Endodermal cell (in vitro differentiated cells): ENCODE data around the gene SLC9A3. TPM values are rescaled to one million over a fixed set of nuclear protein-coding genes. Genes with fewer than 3 reads are reported as not detected.

ENCODE experiments used
- DNase-seq: peaks from one replicate; pipeline ENCODE4 v3.0.0-alpha.2; 2017
- H3K27ac ChIP-seq: 2 replicates; pipeline ENCODE4 v1.5.1; 2013; ENCODE audit warnings: mild to moderate bottlenecking, low read depth, low read length, moderate library complexity
- H3K27me3 ChIP-seq: 2 replicates; pipeline ENCODE4 v1.6.1; 2013; ENCODE audit warnings: mild to moderate bottlenecking, low read length, moderate library complexity; ENCODE audit not compliant: insufficient read depth, control insufficient read depth, poor library complexity, severe bottlenecking
- H3K36me3 ChIP-seq: 2 replicates; pipeline ENCODE4 v1.7.0; 2013; ENCODE audit warnings: mild to moderate bottlenecking, low read length, moderate library complexity; ENCODE audit not compliant: control insufficient read depth, insufficient read depth
- H3K4me1 ChIP-seq: one replicate; pipeline ENCODE4 v1.7.0; 2013; ENCODE audit warnings: low read length; ENCODE audit not compliant: control insufficient read depth, insufficient read depth
- H3K4me3 ChIP-seq: 2 replicates; pipeline ENCODE4 v1.5.1; 2013; ENCODE audit warnings: mild to moderate bottlenecking, low read length, moderate library complexity
- H3K9ac ChIP-seq: 2 replicates; pipeline ENCODE4 v1.6.1; 2013; ENCODE audit warnings: mild to moderate bottlenecking, low read length, moderate library complexity; ENCODE audit not compliant: poor library complexity, severe bottlenecking; ENCODE audit errors: extremely low read depth
- H3K9me3 ChIP-seq: 2 replicates; pipeline ENCODE4 v1.6.1; 2013; ENCODE audit warnings: mild to moderate bottlenecking, low read length, moderate library complexity; ENCODE audit not compliant: control insufficient read depth
- H3K27ac Mint-ChIP-seq: 2 replicates; pipeline ENCODE4 v1.8.0; 2020; ENCODE audit warnings: mixed read lengths
- H3K27me3 Mint-ChIP-seq: 2 replicates; pipeline ENCODE4 v1.8.0; 2021; ENCODE audit warnings: mild to moderate bottlenecking, mixed read lengths; ENCODE audit not compliant: insufficient read depth
- H3K36me3 Mint-ChIP-seq: 2 replicates; pipeline ENCODE4 v1.8.0; 2020; ENCODE audit warnings: low read depth, mixed read lengths
- H3K4me1 Mint-ChIP-seq: 2 replicates; pipeline ENCODE4 v1.8.0; 2020; ENCODE audit warnings: mixed read lengths
- H3K4me3 Mint-ChIP-seq: 2 replicates; pipeline ENCODE4 v1.8.0; 2020; ENCODE audit warnings: mild to moderate bottlenecking, moderate library complexity, mixed read lengths
- H3K9me3 Mint-ChIP-seq: 2 replicates; pipeline ENCODE4 v1.8.0; 2020; ENCODE audit warnings: mild to moderate bottlenecking, mixed read lengths
- WGBS, 2 experiments: methylation state at CpG; one replicate each; pipeline versions ENCODE4 v1.1.5 to v1.1.7; 2013; ENCODE audit warnings: missing lambda C conversion rate in 2 of 2, mixed read lengths in 1 of 2; ENCODE audit not compliant: insufficient coverage in 1 of 2, insufficient read length in 1 of 2; 5-methylcytosine and 5-hydroxymethylcytosine counted together
- total RNA-seq, 2 donors: library from RNA; stranded (reverse); fragmentation: NEBNext Ultra II Directional in 1 of 2; extraction: Animal tissue kit (Norgen Biotek cat#: 25700) in 1 of 2; gene quantifications; 2 replicates in 1 of 2; 3 replicates in 1 of 2; pipeline ENCODE4 v1.2.1, GENCODE V29; 2021
- TF ChIP-seq, protein P1 (sequence below): fragments of 200-600 bp; sonication (generic); conservative IDR thresholded peaks from 2 replicates; pipeline ENCODE4 v1.5.0; 2021; ENCODE audit warnings: antibody characterized with exemption, mild to moderate bottlenecking

SLC9A3 gene
- total RNA-seq, 2 donors from 2014 or later: 1.3 to 1.5 TPM

DNA sequence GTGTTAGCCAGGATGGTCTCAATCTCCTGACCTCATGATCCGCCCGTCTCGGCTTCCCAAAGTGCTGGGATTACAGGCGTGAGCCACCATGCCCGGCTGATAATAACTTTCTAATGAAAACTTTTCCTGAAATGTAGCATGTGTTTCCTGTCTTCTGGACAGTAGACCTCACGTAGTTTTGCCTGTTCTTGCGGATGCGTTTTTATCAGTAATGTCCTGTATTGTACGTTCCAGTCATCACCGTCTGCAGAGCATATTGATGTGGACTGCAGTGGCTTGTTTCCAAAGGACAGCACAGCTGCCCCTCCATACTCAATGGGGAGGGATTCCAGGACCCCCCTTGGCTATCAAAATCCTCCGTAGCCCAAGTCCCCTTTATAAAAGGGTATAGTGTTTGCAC, 68.4 kb downstream of the SLC9A3 start:
- Mint-ChIP-seq H3K27ac (no peak overlapping the region), H3K9me3 (peaks cover 6% of the 10 kb centered on the region), H3K36me3 (peaks cover 72% of the 10 kb centered on the region), H3K4me1 (no peaks in the 10 kb centered on the region), H3K27me3 (no peaks in the 10 kb centered on the region), H3K4me3 (no peak overlapping the region)
- H3K9me3 ChIP-seq: peaks cover 13% of the 10 kb centered on the region
- no peaks in the 10 kb centered on the region for H3K27me3 ChIP-seq
- H3K36me3 ChIP-seq: peaks cover 76% of the 10 kb centered on the region
- H3K27ac ChIP-seq: no peak overlapping the region
- no peaks in the 10 kb centered on the region for H3K4me1 ChIP-seq
- TF ChIP-seq, protein P1, sequence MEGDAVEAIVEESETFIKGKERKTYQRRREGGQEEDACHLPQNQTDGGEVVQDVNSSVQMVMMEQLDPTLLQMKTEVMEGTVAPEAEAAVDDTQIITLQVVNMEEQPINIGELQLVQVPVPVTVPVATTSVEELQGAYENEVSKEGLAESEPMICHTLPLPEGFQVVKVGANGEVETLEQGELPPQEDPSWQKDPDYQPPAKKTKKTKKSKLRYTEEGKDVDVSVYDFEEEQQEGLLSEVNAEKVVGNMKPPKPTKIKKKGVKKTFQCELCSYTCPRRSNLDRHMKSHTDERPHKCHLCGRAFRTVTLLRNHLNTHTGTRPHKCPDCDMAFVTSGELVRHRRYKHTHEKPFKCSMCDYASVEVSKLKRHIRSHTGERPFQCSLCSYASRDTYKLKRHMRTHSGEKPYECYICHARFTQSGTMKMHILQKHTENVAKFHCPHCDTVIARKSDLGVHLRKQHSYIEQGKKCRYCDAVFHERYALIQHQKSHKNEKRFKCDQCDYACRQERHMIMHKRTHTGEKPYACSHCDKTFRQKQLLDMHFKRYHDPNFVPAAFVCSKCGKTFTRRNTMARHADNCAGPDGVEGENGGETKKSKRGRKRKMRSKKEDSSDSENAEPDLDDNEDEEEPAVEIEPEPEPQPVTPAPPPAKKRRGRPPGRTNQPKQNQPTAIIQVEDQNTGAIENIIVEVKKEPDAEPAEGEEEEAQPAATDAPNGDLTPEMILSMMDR: no peak
- H3K9ac ChIP-seq: no peak overlapping the region
- H3K4me3 ChIP-seq: no peak overlapping the region
- DNase-seq: no peak
- WGBS, 2 experiments: 95 to 97% methylated on average over 10 to 11 of the region's 11 CpGs

DNA sequence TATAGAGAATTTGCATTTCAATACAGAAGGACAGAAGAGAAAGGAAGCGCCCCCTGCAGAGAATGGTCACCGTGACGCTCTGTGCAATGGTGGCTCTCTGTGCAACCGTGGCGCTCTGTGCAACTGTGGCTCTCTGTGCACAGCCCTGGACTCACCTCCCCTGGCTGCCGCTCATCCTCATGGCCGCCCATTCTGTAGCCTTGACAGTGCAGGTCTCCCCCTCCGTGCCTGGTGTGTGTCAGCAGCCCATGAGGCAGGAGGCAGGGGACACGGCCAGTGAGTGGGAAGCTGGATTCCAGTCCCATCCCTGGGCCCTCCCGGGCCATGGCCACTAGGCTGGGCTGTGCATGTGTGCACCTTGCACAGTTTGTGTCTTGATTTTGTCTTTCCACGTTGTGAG, 69.3 kb downstream of the SLC9A3 start:
- H3K4me1 ChIP-seq: no peaks in the 10 kb centered on the region
- no peaks in the 10 kb centered on the region for H3K27me3 ChIP-seq
- Mint-ChIP-seq H3K4me1 (no peaks in the 10 kb centered on the region), H3K27ac (no peak overlapping the region), H3K9me3 (peaks cover 6% of the 10 kb centered on the region), H3K36me3 (peaks cover 71% of the 10 kb centered on the region), H3K27me3 (no peaks in the 10 kb centered on the region), H3K4me3 (no peak overlapping the region)
- 84 to 88% methylated on average over 8 to 11 of the region's 11 CpGs for whole genome bisulfite sequencing, 2 experiments
- peaks cover 79% of the 10 kb centered on the region for H3K36me3 ChIP-seq
- H3K27ac ChIP-seq: no peak overlapping the region
- H3K4me3 ChIP-seq: no peak overlapping the region
- TF ChIP-seq, protein P1: no peak
- peaks cover 13% of the 10 kb centered on the region for H3K9me3 ChIP-seq
- peak; percentile 40 for DNase-seq
- H3K9ac ChIP-seq: no peak overlapping the region

DNA sequence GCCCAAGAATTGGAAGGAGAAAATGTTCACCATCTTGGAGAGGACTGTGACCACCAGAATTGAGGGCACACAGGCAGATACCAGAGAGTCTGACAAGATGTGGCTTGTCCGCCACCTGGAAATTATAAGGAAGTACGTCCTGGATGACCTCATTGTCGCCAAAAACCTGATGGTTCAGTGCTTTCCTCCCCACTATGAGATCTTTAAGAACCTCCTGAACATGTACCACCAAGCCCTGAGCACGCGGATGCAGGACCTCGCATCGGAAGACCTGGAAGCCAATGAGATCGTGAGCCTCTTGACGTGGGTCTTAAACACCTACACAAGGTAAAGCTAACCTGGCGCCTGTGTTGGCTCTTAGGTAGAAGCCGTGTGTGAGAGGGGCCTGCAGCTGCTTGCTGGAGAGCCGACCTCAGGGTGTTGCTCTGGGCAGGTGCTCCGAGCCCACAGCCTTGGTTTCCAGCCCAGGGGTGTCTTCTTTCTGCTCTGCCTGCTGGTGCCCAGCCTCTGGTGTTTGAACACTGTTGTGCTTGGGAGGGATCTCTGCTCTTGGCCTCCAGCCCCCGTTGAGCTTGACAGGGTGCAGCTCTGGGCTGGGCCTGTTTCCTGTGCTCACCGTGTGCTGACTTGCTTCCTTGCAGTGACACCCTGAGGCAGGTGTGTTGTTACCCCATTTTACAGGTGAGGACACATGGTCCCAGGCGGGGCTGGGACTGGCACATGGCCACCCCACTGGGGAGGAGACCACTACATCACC, 70.3 kb downstream of the SLC9A3 start:
- H3K27ac Mint-ChIP-seq: peak overlapping the region; percentile 26
- H3K27ac ChIP-seq: no peak overlapping the region
- no peaks in the 10 kb centered on the region for H3K27me3 Mint-ChIP-seq
- peaks cover 6% of the 10 kb centered on the region for H3K9me3 Mint-ChIP-seq
- H3K36me3 Mint-ChIP-seq: peaks cover 70% of the 10 kb centered on the region
- no peak overlapping the region for H3K4me3 ChIP-seq
- TF ChIP-seq, protein P1: no peak
- peaks cover 86% of the 10 kb centered on the region for H3K36me3 ChIP-seq
- peaks cover 13% of the 10 kb centered on the region for H3K9me3 ChIP-seq
- peak; percentile 24 for DNase-seq
- H3K4me3 Mint-ChIP-seq: no peak overlapping the region
- 93 to 95% methylated on average over 12 to 16 of the region's 16 CpGs for WGBS, 2 experiments
- no peak overlapping the region for H3K9ac ChIP-seq
- no peaks in the 10 kb centered on the region for H3K4me1 Mint-ChIP-seq
- H3K4me1 ChIP-seq: no peaks in the 10 kb centered on the region
- H3K27me3 ChIP-seq: no peaks in the 10 kb centered on the region
